NK-92 (cell line): ENCODE measurements around the gene PDE4B.
"Not testable (repeated sequence)": the region's sequence is repeated elsewhere in the genome, so short reads cannot be mapped to it uniquely, and the experiment has no call there.

Source experiments
- DNase-seq: peaks from one replicate; lab custom pipeline; 2025; ENCODE audit not compliant: unreplicated experiment; lab: John Stamatoyannopoulos, UW

The PDE4B gene

GRCh38 chr1:66112744-66113400, 320.2 kb downstream of the PDE4B start:
- DNase-seq, result no peak

- no peak for DNase-seq
Observed at GRCh38 chr1:66119148-66119547, 326.5 kb downstream of the PDE4B start.

- no peak for DNase-seq
Observed at GRCh38 chr1:66124670-66125069, 332.0 kb downstream of the PDE4B start.

- DNase-seq, result not testable (repeated sequence)
Observed at GRCh38 chr1:66128641-66129040, 335.9 kb downstream of the PDE4B start.

GRCh38 chr1:66132324-66132723, 339.6 kb downstream of the PDE4B start:
- no peak for DNase-seq

- DNase-seq, result no peak
Observed at GRCh38 chr1:66134004-66134403, 341.3 kb downstream of the PDE4B start.

- DNase-seq, result no peak
Observed at GRCh38 chr1:66135161-66135560, 342.5 kb downstream of the PDE4B start.

GRCh38 chr1:66136423-66136822, 343.7 kb downstream of the PDE4B start:
- not testable (repeated sequence) for DNase-seq

GRCh38 chr1:66137235-66137634, 344.5 kb downstream of the PDE4B start:
- DNase-seq, result no peak

GRCh38 chr1:66138613-66139012, 345.9 kb downstream of the PDE4B start:
- no peak for DNase-seq

GRCh38 chr1:66140072-66140471, 347.4 kb downstream of the PDE4B start:
- no peak for DNase-seq

GRCh38 chr1:66143651-66144050, 351.0 kb downstream of the PDE4B start:
- no peak for DNase-seq

GRCh38 chr1:66147226-66147835, 354.6 kb downstream of the PDE4B start:
- DNase-seq, result no peak

GRCh38 chr1:66152034-66152433, 359.3 kb downstream of the PDE4B start:
- DNase-seq, result no peak

- no peak for DNase-seq
Observed at GRCh38 chr1:66154394-66154793, 361.7 kb downstream of the PDE4B start.

GRCh38 chr1:66156144-66156543, 363.4 kb downstream of the PDE4B start:
- DNase-seq, result no peak

- no peak for DNase-seq
Observed at GRCh38 chr1:66159800-66160199, 367.1 kb downstream of the PDE4B start.

GRCh38 chr1:66160719-66161118, 368.0 kb downstream of the PDE4B start:
- no peak for DNase-seq

- no peak for DNase-seq
Observed at GRCh38 chr1:66166753-66167152, 374.1 kb downstream of the PDE4B start.

- DNase-seq, result no peak
Observed at GRCh38 chr1:66167267-66167666, 374.6 kb downstream of the PDE4B start.

GRCh38 chr1:66168467-66168887, 375.8 kb downstream of the PDE4B start:
- DNase-seq, result no peak

- no peak for DNase-seq
Observed at GRCh38 chr1:66168948-66169671, 376.4 kb downstream of the PDE4B start.
